Smooth muscle cell (in vitro differentiated cells): ENCODE results near the gene UPK3A. TPM values are rescaled to one million over a fixed set of nuclear protein-coding genes. Genes with fewer than 3 reads are reported as not detected.

Experiments used
- DNase-seq: peaks from one replicate; lab custom pipeline; 2025; ENCODE audit not compliant: unreplicated experiment; lab: John Stamatoyannopoulos, UW
- H2AFZ ChIP-seq: fragments of 200-600 bp; sonication (generic); 2 replicates; pipeline ENCODE4 v1.6.0; 2016; ENCODE audit warnings: antibody characterized with exemption, low read depth, mild to moderate bottlenecking
- H3F3A ChIP-seq: fragments of 200-600 bp; sonication (generic); 2 replicates; pipeline ENCODE4 v1.6.0; 2017; ENCODE audit warnings: antibody characterized with exemption, low read depth
- H3K27ac ChIP-seq: fragments of 200-600 bp; sonication (generic); 2 replicates; pipeline ENCODE4 v1.5.1; 2016; ENCODE audit warnings: low read depth, mild to moderate bottlenecking
- H3K27me3 ChIP-seq: fragments of 200-600 bp; sonication (generic); 2 replicates; pipeline ENCODE4 v1.6.1; 2016; ENCODE audit warnings: low read depth, mild to moderate bottlenecking
- H3K36me3 ChIP-seq: fragments of 200-600 bp; sonication (generic); 2 replicates; pipeline ENCODE4 v1.5.1; 2016; ENCODE audit warnings: low read depth
- H3K4me1 ChIP-seq: fragments of 200-600 bp; sonication (generic); 2 replicates; pipeline ENCODE4 v1.5.1; 2016; ENCODE audit warnings: low read depth
- H3K4me2 ChIP-seq: fragments of 200-600 bp; sonication (generic); 2 replicates; pipeline ENCODE4 v1.6.0; 2016; ENCODE audit warnings: mild to moderate bottlenecking
- H3K4me3 ChIP-seq: fragments of 200-600 bp; sonication (generic); 2 replicates; pipeline ENCODE4 v1.5.1; 2016; ENCODE audit warnings: mild to moderate bottlenecking
- H3K79me2 ChIP-seq: fragments of 200-600 bp; sonication (generic); 2 replicates; pipeline ENCODE4 v1.6.0; 2016; ENCODE audit warnings: low read depth, mild to moderate bottlenecking
- H3K9ac ChIP-seq: fragments of 200-600 bp; sonication (generic); 2 replicates; pipeline ENCODE4 v1.6.0; 2016; ENCODE audit warnings: low read depth
- H3K9me3 ChIP-seq: fragments of 200-600 bp; sonication (generic); replicated peaks from 2 replicates; pipeline ENCODE4 v1.5.1; 2016; ENCODE audit warnings: low read depth
- H4K20me1 ChIP-seq: fragments of 200-600 bp; sonication (generic); 2 replicates; pipeline ENCODE4 v1.6.0; 2016; ENCODE audit warnings: low read depth
- CTCF ChIP-seq: fragments of 200-600 bp; sonication (generic); IDR thresholded peaks from 2 replicates; pipeline ENCODE4 v1.5.1; 2017; ENCODE audit warnings: borderline replicate concordance, mild to moderate bottlenecking, antibody characterized with exemption; ENCODE audit not compliant: insufficient read depth, poor library complexity, severe bottlenecking
- WGBS: methylation state at CpG from one replicate; pipeline ENCODE4 v1.1.7; 2016; ENCODE audit warnings: low lambda C conversion rate; 5-methylcytosine and 5-hydroxymethylcytosine counted together
- polyA plus RNA-seq: library from polyadenylated mRNA; unstranded; fragments of >200 nt; fragmentation: Nextera tagmentation; extraction: Ambion mirVana; gene quantifications from 2 replicates; pipeline ENCODE4 v1.2.1, GENCODE V29; 2016
- total RNA-seq: library from RNA; depleted of rRNA; stranded (reverse); fragments of >200 nt; gene quantifications from 2 replicates; pipeline ENCODE4 v1.2.3, GENCODE V29; 2014

Gene UPK3A
- total and polyA plus RNA-seq, 2 experiments from 2014 or later, result not detected

- H3K4me1 ChIP-seq, result peaks cover 13% of the 10 kb centered on the region
- WGBS, result 88% methylated on average over 6 of the region's 7 CpGs
These were observed 42.0 kb upstream of the UPK3A start for GRCh38 chr22:45242778-45243191.

GRCh38 chr22:45244916-45245315, 39.8 kb upstream of the UPK3A start:
- peaks cover 4% of the 10 kb centered on the region for H4K20me1 ChIP-seq
- WGBS, result 87% methylated on average over 4 of the region's 4 CpGs
- no peak overlapping the region for H3K9ac ChIP-seq
- H3F3A ChIP-seq, result peaks cover 20% of the 10 kb centered on the region
- peaks cover 5% of the 10 kb centered on the region for H3K79me2 ChIP-seq
- H3K9me3 ChIP-seq, result no peaks in the 10 kb centered on the region
- H3K4me3 ChIP-seq, result no peak overlapping the region
- no peaks in the 10 kb centered on the region for H3K27me3 ChIP-seq
- H3K4me2 ChIP-seq, result no peak overlapping the region
- no peak overlapping the region for H2AFZ ChIP-seq
- peaks cover 6% of the 10 kb centered on the region for H3K4me1 ChIP-seq
- no peaks in the 10 kb centered on the region for H3K36me3 ChIP-seq
- H3K27ac ChIP-seq, result peak overlapping the region; percentile 96
- no peak for TF ChIP-seq CTCF
- DNase-seq, result no peak

More at GRCh38 chr22:45242778-45243191, 42.0 kb upstream of the UPK3A start:
- H3K9me3 ChIP-seq, result no peaks in the 10 kb centered on the region
- H3K79me2 ChIP-seq, result peaks cover 12% of the 10 kb centered on the region
- no peaks in the 10 kb centered on the region for H3K36me3 ChIP-seq
- no peak overlapping the region for H3K9ac ChIP-seq
- no peaks in the 10 kb centered on the region for H3K27me3 ChIP-seq
- H3K4me3 ChIP-seq, result no peak overlapping the region
- no peak overlapping the region for H3K4me2 ChIP-seq
- H2AFZ ChIP-seq, result no peak overlapping the region
- DNase-seq, result no peak
- H3K27ac ChIP-seq, result no peak overlapping the region
- peaks cover 26% of the 10 kb centered on the region for H4K20me1 ChIP-seq
- peaks cover 20% of the 10 kb centered on the region for H3F3A ChIP-seq
- TF ChIP-seq CTCF, result no peak

GRCh38 chr22:45246060-45246985, 38.4 kb upstream of the UPK3A start:
- Histone ChIP-seq H2AFZ (no peak overlapping the region), H3K79me2 (no peaks in the 10 kb centered on the region), H3F3A (peaks cover 20% of the 10 kb centered on the region), H3K9ac (peak overlapping the region; percentile 63), H3K4me2 (peak overlapping the region; percentile 40), H3K27ac (peak overlapping the region; percentile 96), H3K36me3 (no peaks in the 10 kb centered on the region), H3K9me3 (no peaks in the 10 kb centered on the region), H3K4me3 (no peak overlapping the region), H3K27me3 (no peaks in the 10 kb centered on the region), H4K20me1 (no peaks in the 10 kb centered on the region), H3K4me1 (peaks cover under 1% of the 10 kb centered on the region)
- DNase-seq, result peak; percentile 24
- no peak for TF ChIP-seq CTCF
- WGBS, result 10% methylated on average over 13 of the region's 13 CpGs
